NT2/D1 (cell line): ENCODE results near the gene TMEM269.

Experiments
- SUZ12 ChIP-seq: IDR thresholded peaks from 2 replicates; pipeline ENCODE4 v1.6.1; 2011; ENCODE audit not compliant: insufficient read length, insufficient read depth; ENCODE audit errors: extremely low read depth
- YY1 ChIP-seq: IDR thresholded peaks from 2 replicates; pipeline ENCODE4 v1.6.1; 2011; ENCODE audit not compliant: insufficient read length, insufficient read depth
- ZNF274 ChIP-seq: IDR thresholded peaks from 2 replicates; pipeline ENCODE4 v1.6.1; 2011; ENCODE audit warnings: mild to moderate bottlenecking, low read depth, low read length

DNA sequence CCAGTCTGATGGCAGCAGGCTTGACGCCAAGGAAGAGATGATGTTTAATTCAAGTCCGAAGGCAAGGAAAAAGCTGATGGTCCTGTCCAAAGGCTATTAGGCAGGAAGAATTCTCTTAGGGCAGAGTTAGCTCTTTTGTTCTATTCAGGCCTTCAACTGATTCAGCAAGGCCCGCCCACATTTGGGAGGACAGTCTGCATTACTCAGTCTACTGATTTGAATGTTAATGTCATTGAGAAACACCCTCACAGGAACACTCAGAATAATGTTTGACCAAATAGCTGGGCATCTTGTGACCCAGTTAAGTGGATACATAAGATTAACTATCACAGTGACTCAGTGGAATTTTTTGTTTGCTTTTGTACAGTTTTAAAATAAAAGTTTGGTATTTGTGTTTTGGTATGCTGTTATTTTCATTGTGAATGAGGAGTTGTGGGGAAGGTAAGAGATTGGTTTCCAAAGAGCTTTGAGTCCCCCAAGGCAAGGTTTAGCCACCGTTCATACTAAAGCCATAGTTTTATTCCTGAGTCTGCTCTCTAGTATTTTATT lies 59.9 kb downstream of the TMEM269 start:
- TF ChIP-seq YY1 (no peak), ZNF274 (no peak), SUZ12 (no peak)
